Mucosa of descending colon (tissue), 3 donors: ENCODE measurements around the gene CLDN18. TPM values are rescaled to one million over a fixed set of nuclear protein-coding genes. Genes with fewer than 3 reads are reported as not detected.

ENCODE experiments used
- ATAC-seq: fragments of 200-7000 bp; cut with Tn5 transposase; one replicate; pipeline ENCODE4 v1.9.1; 2020; ENCODE audit warnings: mild to moderate bottlenecking, moderate library complexity
- DNase-seq, 3 donors: peaks; one replicate each; pipeline ENCODE4 v3.0.0-alpha.2; 2020
- H3K36me3 ChIP-seq: fragments of 200-600 bp; one replicate; pipeline ENCODE4 v1.8.0; 2021; ENCODE audit warnings: low read depth, mild to moderate bottlenecking
- H3K4me1 ChIP-seq: fragments of 200-600 bp; one replicate; pipeline ENCODE4 v1.8.0; 2021; ENCODE audit warnings: low read depth, mild to moderate bottlenecking
- H3K4me3 ChIP-seq: fragments of 200-600 bp; one replicate; pipeline ENCODE4 v1.8.0; 2021; ENCODE audit warnings: mild to moderate bottlenecking
- H3K9me3 ChIP-seq: fragments of 200-600 bp; one replicate; pipeline ENCODE4 v1.8.0; 2021; ENCODE audit warnings: mild to moderate bottlenecking
- CTCF ChIP-seq: fragments of 200-600 bp; IDR thresholded peaks from one replicate; pipeline ENCODE4 v1.8.0; 2022; ENCODE audit warnings: antibody characterized with exemption, mild to moderate bottlenecking
- intact Hi-C, 2 donors: fragments of 100-400 bp; cut with DNase I in 1 of 2; cut with micrococcal nuclease in 1 of 2; formaldehyde crosslinking; loops; one replicate each; pipeline versions ENCODE4 v1.11.0 to v1.11.1; 2022; cut with DNase I, micrococcal nuclease
- total RNA-seq, 3 donors: library from RNA; stranded (reverse); fragmentation: NEBNext Ultra II Directional in 2 of 3; extraction: Animal tissue kit (Norgen Biotek cat#: 25700) in 2 of 3; gene quantifications; one replicate each; pipeline versions ENCODE4 v1.2.1 to v1.2.4, GENCODE V29; 2021 to 2023
- donor health status: DM: no; HTN: no; CAD: no; lungs with moderate emphysema.
- donor health status: DM: no; HTN: no; CAD: no.
- donor health status: DM: no; HTN: yes; CAD: no.

The CLDN18 gene
- total RNA-seq, 3 donors from 2014 or later, result not detected

- Histone ChIP-seq H3K36me3 (no peaks in the 10 kb centered on the region), H3K4me3 (no peak overlapping the region), H3K9me3 (no peaks in the 10 kb centered on the region), H3K4me1 (no peaks in the 10 kb centered on the region)
- ATAC-seq, result no peak
- no peak for TF ChIP-seq CTCF
- intact Hi-C loops, result no loop called here
- DNase-seq, result no peak
These were observed 26.6 kb downstream of the CLDN18 start for GRCh38 chr3:138036572-138036971.

- no peak for ATAC-seq
- no peaks in the 10 kb centered on the region for H3K36me3 ChIP-seq
- intact Hi-C loops, result no loop called here
- H3K9me3 ChIP-seq, result no peaks in the 10 kb centered on the region
- no peak overlapping the region for H3K4me3 ChIP-seq
- H3K4me1 ChIP-seq, result no peaks in the 10 kb centered on the region
- no peak for TF ChIP-seq CTCF
- no peak for DNase-seq
These were observed 28.9 kb downstream of the CLDN18 start for GRCh38 chr3:138038725-138039462.

- H3K9me3 ChIP-seq, result no peaks in the 10 kb centered on the region
- ATAC-seq (no peak), DNase-seq (no peak)
- intact Hi-C loops, result no loop called here
- no peak overlapping the region for H3K4me3 ChIP-seq
- H3K36me3 ChIP-seq, result no peaks in the 10 kb centered on the region
- TF ChIP-seq CTCF, result no peak
- no peaks in the 10 kb centered on the region for H3K4me1 ChIP-seq
These were observed 32.1 kb downstream of the CLDN18 start for GRCh38 chr3:138042043-138042442.

- Histone ChIP-seq H3K4me1 (no peaks in the 10 kb centered on the region), H3K4me3 (no peak overlapping the region), H3K36me3 (no peaks in the 10 kb centered on the region), H3K9me3 (no peaks in the 10 kb centered on the region)
- ATAC-seq (no peak), DNase-seq (no peak)
- intact Hi-C loops, result no loop called here
- TF ChIP-seq CTCF, result no peak
These were observed 33.5 kb downstream of the CLDN18 start for GRCh38 chr3:138043266-138044029.

- Histone ChIP-seq H3K4me1 (no peaks in the 10 kb centered on the region), H3K4me3 (no peak overlapping the region), H3K9me3 (no peaks in the 10 kb centered on the region), H3K36me3 (no peaks in the 10 kb centered on the region)
- no peak for ATAC-seq
- intact Hi-C loops, result no loop called here
- DNase-seq, result no peak
- no peak for TF ChIP-seq CTCF
These were observed 36.1 kb downstream of the CLDN18 start for GRCh38 chr3:138046085-138046484.
